Neural cell (in vitro differentiated cells): Measurements from ENCODE around the gene PLCB4. TPM values are rescaled to one million over a fixed set of nuclear protein-coding genes. Genes with fewer than 3 reads are reported as not detected.

Source experiments
- H2AFZ ChIP-seq: fragments of 200-600, 300-800 bp; sonication (generic), shearing (Covaris generic); 2 replicates; pipeline ENCODE4 v1.6.0; 2014; ENCODE audit warnings: low read depth, mild to moderate bottlenecking, antibody characterized with exemption, low read length, moderate library complexity
- H3F3A ChIP-seq: fragments of 200-600 bp; shearing (Covaris generic); 2 replicates; pipeline ENCODE4 v1.6.1; 2016; ENCODE audit warnings: mild to moderate bottlenecking, moderate library complexity, mixed read lengths, antibody characterized with exemption, low read length; ENCODE audit not compliant: insufficient read depth, poor library complexity, severe bottlenecking
- H3K27ac ChIP-seq: fragments of 200-600, 300-800 bp; sonication (generic), shearing (Covaris generic); 2 replicates; pipeline ENCODE4 v1.5.1; 2014; ENCODE audit warnings: mild to moderate bottlenecking, low read length, moderate library complexity
- H3K27me3 ChIP-seq: fragments of 300-800, 200-600 bp; sonication (generic), shearing (Covaris generic); 2 replicates; pipeline ENCODE4 v1.6.0; 2014; ENCODE audit warnings: mild to moderate bottlenecking, low read depth, low read length, moderate library complexity; ENCODE audit not compliant: insufficient read depth
- H3K36me3 ChIP-seq: fragments of 300-800, 200-600 bp; sonication (generic), shearing (Covaris generic); 2 replicates; pipeline ENCODE4 v1.5.1; 2014; ENCODE audit warnings: mild to moderate bottlenecking, antibody characterized with exemption, low read length, moderate library complexity; ENCODE audit not compliant: insufficient read depth
- H3K4me2 ChIP-seq: fragments of 300-800, 200-600 bp; sonication (generic), shearing (Covaris generic); 2 replicates; pipeline ENCODE4 v1.6.0; 2014; ENCODE audit warnings: mild to moderate bottlenecking, low read length
- H3K4me3 ChIP-seq: fragments of 300-800, 200-600 bp; sonication (generic), shearing (Covaris generic); 2 replicates; pipeline ENCODE4 v1.5.1; 2014; ENCODE audit warnings: mild to moderate bottlenecking, low read length, moderate library complexity
- H3K79me2 ChIP-seq: fragments of 200-600 bp; shearing (Covaris generic); replicated peaks from 2 replicates; pipeline ENCODE4 v1.6.0; 2014; ENCODE audit warnings: mild to moderate bottlenecking, low read length, moderate library complexity; ENCODE audit not compliant: insufficient read depth
- H3K9ac ChIP-seq: fragments of 300-800, 200-600 bp; sonication (generic), shearing (Covaris generic); 2 replicates; pipeline ENCODE4 v1.6.1; 2016; ENCODE audit warnings: mild to moderate bottlenecking, low read length, mixed read lengths
- H3K9me2 ChIP-seq: fragments of 200-600 bp; shearing (Covaris generic); 2 replicates; pipeline ENCODE4 v1.6.1; 2016; ENCODE audit warnings: mild to moderate bottlenecking, low read length, mixed read lengths; ENCODE audit not compliant: insufficient read depth
- H3K9me3 ChIP-seq: fragments of 200-600, 300-800 bp; sonication (generic), shearing (Covaris generic); 2 replicates; pipeline ENCODE4 v1.6.1; 2016; ENCODE audit warnings: mild to moderate bottlenecking, mixed run types, low read length, moderate library complexity, mixed read lengths
- H4K20me1 ChIP-seq: fragments of 200-600 bp; shearing (Covaris generic); 2 replicates; pipeline ENCODE4 v1.6.1; 2016; ENCODE audit warnings: mild to moderate bottlenecking, mixed run types; ENCODE audit not compliant: insufficient read depth
- CTCF ChIP-seq: fragments of 450-650 bp; IDR thresholded peaks from 2 replicates; pipeline ENCODE4 v1.5.1; 2014; ENCODE audit warnings: antibody characterized with exemption, mild to moderate bottlenecking, moderate library complexity; ENCODE audit not compliant: poor library complexity, severe bottlenecking
- EP300 ChIP-seq: fragments of 450-650 bp; conservative IDR thresholded peaks from 2 replicates; pipeline ENCODE4 v1.6.1; 2014; ENCODE audit warnings: antibody characterized with exemption, mild to moderate bottlenecking, moderate library complexity; ENCODE audit not compliant: poor library complexity, severe bottlenecking
- EZH2 ChIP-seq: fragments of 200-600, 300-800 bp; shearing (Covaris generic), sonication (generic); IDR thresholded peaks from 2 replicates; pipeline ENCODE4 v1.6.1; 2014; ENCODE audit warnings: antibody characterized with exemption, low read length, borderline replicate concordance, mild to moderate bottlenecking; ENCODE audit not compliant: insufficient read depth, poor library complexity, severe bottlenecking
- MXI1 ChIP-seq: fragments of 450-650 bp; conservative IDR thresholded peaks from 2 replicates; pipeline ENCODE4 v1.6.1; 2014; ENCODE audit warnings: antibody characterized with exemption, mild to moderate bottlenecking; ENCODE audit not compliant: poor library complexity, severe bottlenecking
- POLR2AphosphoS5 ChIP-seq: IDR thresholded peaks from 2 replicates; pipeline ENCODE4 v1.6.1; 2012
- RAD21 ChIP-seq: fragments of 450-650 bp; conservative IDR thresholded peaks from 2 replicates; pipeline ENCODE4 v1.6.1; 2014; ENCODE audit warnings: antibody characterized with exemption, mild to moderate bottlenecking, moderate library complexity
- REST ChIP-seq: IDR thresholded peaks from 2 replicates; pipeline ENCODE4 v1.6.1; 2012; ENCODE audit warnings: borderline replicate concordance
- SMC3 ChIP-seq: fragments of 450-650 bp; conservative IDR thresholded peaks from 2 replicates; pipeline ENCODE4 v1.6.1; 2014; ENCODE audit warnings: antibody characterized with exemption, mild to moderate bottlenecking, moderate library complexity; ENCODE audit not compliant: poor library complexity
- TAF1 ChIP-seq: IDR thresholded peaks from 2 replicates; pipeline ENCODE4 v1.6.1; 2012; ENCODE audit warnings: low read depth
- polyA plus RNA-seq: library from polyadenylated mRNA; depleted of rRNA; stranded (reverse); fragments of >200 nt; gene quantifications from 2 replicates; pipeline ENCODE4 v1.2.3, GENCODE V29; 2014

The PLCB4 gene
- polyA plus RNA-seq, 1 donor from 2014 or later: 13.1 TPM

GRCh38 chr20:9166153-9166780, 97.4 kb downstream of the PLCB4 start:
- no peak overlapping the region for H3K4me2 ChIP-seq
- H3K9me3 ChIP-seq: no peaks in the 10 kb centered on the region
- H4K20me1 ChIP-seq: no peaks in the 10 kb centered on the region
- H3K27ac ChIP-seq: no peak overlapping the region
- no peak overlapping the region for H3K9ac ChIP-seq
- TF ChIP-seq RAD21: no peak
- H3F3A ChIP-seq: no peaks in the 10 kb centered on the region
- no peaks in the 10 kb centered on the region for H3K27me3 ChIP-seq
- H3K4me3 ChIP-seq: no peak overlapping the region
- H3K9me2 ChIP-seq: no peaks in the 10 kb centered on the region
- no peaks in the 10 kb centered on the region for H3K36me3 ChIP-seq
- no peaks in the 10 kb centered on the region for H3K79me2 ChIP-seq
- H2AFZ ChIP-seq: no peak overlapping the region

GRCh38 chr20:9169409-9169808, 100.5 kb downstream of the PLCB4 start:
- no peak overlapping the region for H3K4me2 ChIP-seq
- no peaks in the 10 kb centered on the region for H3K27me3 ChIP-seq
- no peak overlapping the region for H3K4me3 ChIP-seq
- no peak overlapping the region for H2AFZ ChIP-seq
- no peak overlapping the region for H3K27ac ChIP-seq
- TF ChIP-seq EZH2 (no peak), SMC3 (no peak)
- no peaks in the 10 kb centered on the region for H4K20me1 ChIP-seq
- no peak overlapping the region for H3K9ac ChIP-seq
- no peaks in the 10 kb centered on the region for H3K79me2 ChIP-seq
- no peaks in the 10 kb centered on the region for H3K36me3 ChIP-seq
- H3F3A ChIP-seq: no peaks in the 10 kb centered on the region
- H3K9me2 ChIP-seq: no peaks in the 10 kb centered on the region
- no peaks in the 10 kb centered on the region for H3K9me3 ChIP-seq

- Histone ChIP-seq H3K4me3 (no peak overlapping the region), H3F3A (no peaks in the 10 kb centered on the region), H2AFZ (no peak overlapping the region), H3K79me2 (no peaks in the 10 kb centered on the region), H3K4me2 (no peak overlapping the region), H3K9ac (no peak overlapping the region), H3K27ac (no peak overlapping the region), H3K27me3 (no peaks in the 10 kb centered on the region), H4K20me1 (no peaks in the 10 kb centered on the region), H3K36me3 (no peaks in the 10 kb centered on the region), H3K9me3 (no peaks in the 10 kb centered on the region), H3K9me2 (no peaks in the 10 kb centered on the region)
- TF ChIP-seq CTCF: no peak
- no peak for TF ChIP-seq EP300
- TF ChIP-seq MXI1: no peak
- TF ChIP-seq TAF1: no peak
- no peak for TF ChIP-seq SMC3
These were observed 104.0 kb downstream of the PLCB4 start for GRCh38 chr20:9172851-9173250.

- Histone ChIP-seq H2AFZ (no peak overlapping the region), H3K27me3 (no peaks in the 10 kb centered on the region), H4K20me1 (no peaks in the 10 kb centered on the region), H3K27ac (no peak overlapping the region), H3K9me3 (no peaks in the 10 kb centered on the region), H3F3A (no peaks in the 10 kb centered on the region), H3K4me3 (no peak overlapping the region), H3K9me2 (no peaks in the 10 kb centered on the region), H3K4me2 (no peak overlapping the region), H3K36me3 (no peaks in the 10 kb centered on the region), H3K79me2 (no peaks in the 10 kb centered on the region), H3K9ac (no peak overlapping the region)
- TF ChIP-seq SMC3 (no peak), EP300 (no peak), MXI1 (no peak), EZH2 (no peak), POLR2AphosphoS5 (no peak), TAF1 (no peak), CTCF (no peak), RAD21 (no peak), REST (no peak)
These were observed 108.4 kb downstream of the PLCB4 start for GRCh38 chr20:9177278-9177677.
